ENCODE measurements around the gene ARHGAP22. TPM values are rescaled to one million over a fixed set of nuclear protein-coding genes. Genes with fewer than 3 reads are reported as not detected.

The ARHGAP22 gene
- total RNA-seq, 2 donors from 2014 or later = 1.8 to 5.7 TPM

- DNase-seq (ENCODE audit: low spot score) = peak; percentile 50
- TF ChIP-seq CTCF (IDR thresholded peaks at IDR 0.05) = no peak
Measured at GRCh38 chr10:48455392-48456151, 149.3 kb downstream of the ARHGAP22 start.

GRCh38 chr10:48455055-48455391 is 149.8 kb downstream of the ARHGAP22 start:
- DNase-seq (ENCODE audit: low spot score) = peak; percentile 32
- TF ChIP-seq CTCF (IDR thresholded peaks at IDR 0.05) = no peak
- Histone ChIP-seq H3K9me3 (no peaks in the 10 kb centered on the region), H3K27me3 (no peaks in the 10 kb centered on the region), H3K4me1 (peaks cover 0 to 22% of the 10 kb centered on the region in 2 donors), H3K27ac (no peak overlapping the region), H3K36me3 (no peaks in the 10 kb centered on the region), H3K4me3 (no peak overlapping the region)

More at GRCh38 chr10:48455392-48456151, 149.3 kb downstream of the ARHGAP22 start:
- no peak overlapping the region for H3K27ac ChIP-seq
- no peak overlapping the region for H3K4me3 ChIP-seq
- peaks cover 0 to 22% of the 10 kb centered on the region in 2 donors for H3K4me1 ChIP-seq
- no peaks in the 10 kb centered on the region for H3K9me3 ChIP-seq
- no peaks in the 10 kb centered on the region for H3K27me3 ChIP-seq
- no peaks in the 10 kb centered on the region for H3K36me3 ChIP-seq

GRCh38 chr10:48454302-48455054 is 150.4 kb downstream of the ARHGAP22 start:
- DNase-seq (ENCODE audit: low spot score) = no peak
- Histone ChIP-seq H3K9me3 (no peaks in the 10 kb centered on the region), H3K4me1 (peaks cover 0 to 22% of the 10 kb centered on the region in 2 donors), H3K27ac (no peak overlapping the region), H3K4me3 (no peak overlapping the region), H3K36me3 (no peaks in the 10 kb centered on the region), H3K27me3 (no peaks in the 10 kb centered on the region)
- TF ChIP-seq CTCF (IDR thresholded peaks at IDR 0.05) = no peak

- TF ChIP-seq CTCF (IDR thresholded peaks at IDR 0.05) = no peak
- H3K4me1 ChIP-seq = peaks cover 0 to 22% of the 10 kb centered on the region in 2 donors
- peak; percentile 54 for DNase-seq (ENCODE audit: low spot score)
- no peaks in the 10 kb centered on the region for H3K27me3 ChIP-seq
- H3K36me3 ChIP-seq = no peaks in the 10 kb centered on the region
- no peak overlapping the region for H3K4me3 ChIP-seq
- no peak overlapping the region for H3K27ac ChIP-seq
- H3K9me3 ChIP-seq = no peaks in the 10 kb centered on the region
Measured at GRCh38 chr10:48453451-48454301, 151.2 kb downstream of the ARHGAP22 start.

GRCh38 chr10:48452879-48453412 is 151.9 kb downstream of the ARHGAP22 start:
- H3K4me1 ChIP-seq = peaks cover 0 to 22% of the 10 kb centered on the region in 2 donors
- H3K36me3 ChIP-seq = no peaks in the 10 kb centered on the region
- no peaks in the 10 kb centered on the region for H3K9me3 ChIP-seq
- no peak overlapping the region for H3K4me3 ChIP-seq
- DNase-seq (ENCODE audit: low spot score) = no peak
- H3K27ac ChIP-seq = no peak overlapping the region
- H3K27me3 ChIP-seq = no peaks in the 10 kb centered on the region
- no peak for TF ChIP-seq CTCF (IDR thresholded peaks at IDR 0.05)

Data from right atrium auricular region (tissue), 2 donors.